Measurements from ENCODE around the gene HOXC10.

GRCh38 chr12:53986686-53987483 lies 1.9 kb downstream of the HOXC10 start:
- TF ChIP-seq CTCF (IDR thresholded peaks at IDR 0.05) (no peak), POLR2A (IDR thresholded peaks at IDR 0.05) (no peak)

Measured in adrenal gland (tissue), 5 donors.